Activated T-cell treated with anti-CD3 and anti-CD28 coated beads, Interleukin-2, amount 50 U/mL, for 1 hour (primary cell): ENCODE results near the gene FNDC3B.
"Not testable (repeated sequence)": the region's sequence is repeated elsewhere in the genome, so short reads cannot be mapped to it uniquely, and the experiment has no call there.

Source experiments
- DNase-seq: peaks from one replicate; pipeline ENCODE4 v3.0.0-alpha.2; 2020

The FNDC3B gene

DNA sequence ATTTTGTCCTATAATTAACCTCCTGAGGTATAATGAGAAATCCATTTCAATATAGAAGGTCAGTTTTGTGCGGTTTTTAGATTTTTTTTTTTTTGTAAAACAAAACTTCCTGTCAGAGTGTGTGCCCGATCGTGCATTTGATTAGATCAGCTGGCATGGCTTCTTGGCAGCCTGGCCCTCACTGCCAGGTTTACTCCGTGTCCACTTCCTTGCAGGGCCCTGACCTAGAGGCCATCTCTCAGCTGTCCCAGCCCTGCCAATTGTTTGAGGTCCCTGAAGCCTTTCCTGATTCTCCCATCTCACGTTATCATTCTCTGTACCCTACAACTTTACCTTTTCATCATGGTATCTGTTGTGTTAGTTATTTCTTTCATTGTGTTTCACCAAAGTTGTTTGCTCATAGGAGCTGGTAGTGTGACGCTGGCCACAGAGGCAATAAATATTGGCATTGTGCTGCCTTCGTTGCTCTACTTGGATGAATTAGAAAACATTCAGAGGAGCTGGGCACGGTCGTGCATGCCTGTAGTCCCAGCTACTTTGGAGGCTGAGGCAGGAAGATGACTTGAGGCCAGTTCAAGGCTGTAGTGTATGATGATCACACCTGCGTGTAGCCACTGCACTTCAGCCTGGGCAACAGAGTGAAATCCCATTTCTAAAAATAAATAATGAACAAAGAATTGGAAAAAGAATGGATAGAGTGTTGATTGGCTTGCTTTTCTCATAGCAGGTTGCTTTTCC is 206.9 kb downstream of the FNDC3B start:
- no peak for DNase-seq

- DNase-seq = no peak
These were observed 208.3 kb downstream of the FNDC3B start for GRCh38 chr3:172247525-172248274.

DNA sequence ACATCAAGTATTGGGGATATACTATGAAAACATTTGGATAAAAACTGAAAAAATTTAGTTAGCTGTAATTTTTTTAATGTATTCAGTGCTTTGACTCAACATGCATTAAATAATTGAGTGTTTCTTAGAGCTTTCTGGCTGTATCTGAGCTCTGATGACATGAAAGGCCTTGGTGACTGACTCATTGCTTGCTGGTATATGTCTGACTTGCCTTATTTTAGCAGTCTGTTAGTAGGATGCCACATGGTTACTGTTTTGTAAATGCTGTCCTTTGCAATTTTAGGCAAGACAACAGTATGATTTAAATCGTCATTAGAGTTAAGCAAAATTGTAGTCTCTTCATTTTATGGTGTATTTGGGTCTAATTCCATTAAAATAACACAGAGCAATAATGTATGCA is 209.7 kb downstream of the FNDC3B start:
- DNase-seq = no peak

DNA sequence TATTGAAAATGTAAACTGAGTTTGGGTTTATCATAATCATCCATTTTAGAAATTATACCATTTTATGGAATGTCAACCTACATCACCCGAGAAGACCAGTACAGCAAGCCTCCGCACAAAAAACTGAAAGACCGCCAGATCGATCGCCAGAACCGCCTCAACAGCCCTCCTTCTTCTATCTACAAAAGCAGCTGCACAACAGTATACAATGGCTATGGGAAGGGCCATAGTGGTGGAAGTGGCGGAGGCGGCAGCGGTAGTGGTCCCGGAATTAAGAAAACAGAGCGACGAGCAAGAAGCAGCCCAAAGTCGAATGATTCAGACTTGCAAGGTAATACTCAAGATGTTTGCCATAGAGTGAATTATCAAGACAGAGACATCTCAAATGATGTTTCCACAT is 211.8 kb downstream of the FNDC3B start:
- DNase-seq = no peak

DNA sequence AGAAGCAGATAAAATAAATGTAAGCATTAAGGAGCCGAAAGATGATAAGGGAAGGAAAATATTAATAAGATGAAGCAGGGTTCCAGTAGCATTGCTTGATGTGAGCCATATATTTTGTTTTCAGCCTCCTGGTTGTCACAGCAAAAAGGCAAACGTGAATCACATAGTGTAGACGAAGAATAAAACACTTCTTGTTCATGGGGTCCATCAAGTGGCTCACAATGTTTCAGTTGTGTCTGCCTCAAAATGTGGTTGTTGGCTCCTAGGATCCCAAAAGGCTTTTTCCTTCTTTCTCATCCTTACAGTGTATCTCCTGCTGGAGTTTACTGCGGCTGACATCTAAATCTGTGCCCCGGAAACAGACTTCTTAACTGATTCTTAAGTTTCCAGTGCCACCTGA is 213.8 kb downstream of the FNDC3B start:
- DNase-seq = no peak

- no peak for DNase-seq
These were observed 215.2 kb downstream of the FNDC3B start for GRCh38 chr3:172254542-172254941.

DNA sequence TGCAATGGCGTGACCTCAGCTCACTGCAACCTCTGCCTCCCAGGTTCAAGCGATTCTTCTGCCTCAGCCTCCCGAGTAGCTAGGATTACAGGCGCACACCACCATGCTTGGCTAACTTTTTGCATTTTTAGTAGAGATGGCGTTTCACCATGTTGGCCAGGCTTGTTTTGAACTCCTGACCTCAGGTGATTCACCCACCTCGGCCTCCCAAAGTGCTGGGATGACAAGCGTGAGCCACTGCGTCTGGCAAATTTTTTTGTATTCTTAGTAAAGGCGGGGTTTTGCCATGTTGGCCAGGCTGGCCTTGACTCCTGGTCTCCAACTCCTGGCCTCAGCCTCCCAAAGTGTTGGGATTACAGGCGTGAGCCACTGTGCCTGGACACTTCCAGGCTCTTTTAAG is 215.9 kb downstream of the FNDC3B start:
- DNase-seq = not testable (repeated sequence)

DNA sequence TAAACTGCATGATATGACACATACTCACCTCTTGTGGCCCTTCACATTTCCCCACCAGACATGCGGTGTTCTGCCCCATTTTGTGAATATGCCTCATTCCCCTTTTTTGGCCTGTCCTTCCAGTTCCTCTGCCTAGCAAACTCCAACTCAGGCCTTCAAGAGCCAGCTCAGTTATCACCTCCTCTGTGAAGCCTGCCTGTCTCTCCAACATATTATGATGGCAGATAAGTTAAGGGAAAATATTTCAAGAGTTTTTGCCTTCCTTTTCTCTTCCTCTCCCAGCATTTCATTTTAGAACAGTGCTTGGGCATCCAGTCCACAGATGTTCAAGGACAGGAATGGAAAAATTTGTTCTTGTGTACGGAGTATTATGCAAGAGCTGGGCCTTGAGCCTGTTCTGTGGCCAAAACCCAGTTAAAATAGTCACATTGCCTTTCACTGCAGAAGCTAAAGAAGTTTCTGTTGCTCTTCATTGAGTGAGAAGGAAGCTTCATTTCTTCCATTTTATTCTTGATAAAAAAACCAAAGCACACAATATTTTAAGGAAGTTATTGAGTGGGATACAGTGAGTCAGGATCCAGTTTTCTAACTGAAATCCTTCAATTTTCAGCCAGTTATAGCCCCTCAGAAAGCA is 216.8 kb downstream of the FNDC3B start:
- DNase-seq = no peak

DNA sequence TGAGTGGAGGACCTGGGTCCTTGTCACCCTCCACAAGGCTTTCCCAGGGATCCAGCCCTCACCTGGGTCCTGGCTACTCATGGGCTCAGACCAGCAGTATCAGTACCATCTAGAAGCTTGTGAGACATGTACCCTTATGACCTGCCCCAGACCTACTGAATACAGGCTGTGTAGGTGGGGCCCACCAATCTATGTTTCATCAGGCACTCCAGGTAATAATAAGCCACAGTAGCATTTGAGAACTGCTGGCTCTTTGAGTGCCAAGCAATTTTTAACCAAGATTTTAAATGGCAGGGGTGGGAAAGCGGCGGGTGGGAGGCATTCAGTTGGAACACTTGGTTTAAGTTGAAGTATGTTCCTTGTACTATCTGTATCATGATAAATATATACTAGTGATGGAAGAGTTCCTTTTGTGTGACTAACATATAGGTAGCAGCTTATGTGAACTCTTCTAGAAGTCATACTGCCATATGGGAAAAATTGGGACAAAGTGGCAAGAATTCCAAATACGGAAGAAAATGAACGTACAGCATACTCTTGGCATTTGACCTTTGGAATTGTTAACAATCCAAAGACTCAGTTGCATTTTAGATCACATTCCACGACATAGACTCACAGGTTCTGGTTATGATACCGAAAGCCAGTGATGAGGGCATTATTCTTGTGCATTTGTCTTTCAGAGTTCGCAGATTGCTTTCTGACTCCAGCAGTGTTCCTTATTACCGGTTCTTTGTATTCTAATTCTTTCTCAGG is 218.4 kb downstream of the FNDC3B start:
- DNase-seq = no peak

DNA sequence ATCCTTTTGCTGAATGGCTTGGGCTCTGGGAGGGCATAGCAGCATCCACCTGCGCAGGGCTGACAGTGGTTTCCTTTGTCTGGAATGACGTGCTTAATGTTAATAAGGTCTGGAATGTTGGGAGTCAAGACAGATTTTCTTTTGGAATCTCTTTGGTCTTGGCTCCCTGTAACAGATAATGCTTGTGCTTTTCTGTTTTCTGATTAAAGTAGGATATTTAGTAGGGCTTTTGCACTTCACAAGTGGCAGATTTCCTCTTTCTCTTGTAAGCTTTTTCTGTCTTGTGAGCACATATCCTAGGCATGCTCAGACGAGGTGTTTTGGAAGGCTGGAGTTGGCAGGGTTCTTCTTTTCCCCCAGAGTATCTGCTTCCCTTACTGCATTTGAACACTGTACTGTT is 219.2 kb downstream of the FNDC3B start:
- DNase-seq = no peak

DNA sequence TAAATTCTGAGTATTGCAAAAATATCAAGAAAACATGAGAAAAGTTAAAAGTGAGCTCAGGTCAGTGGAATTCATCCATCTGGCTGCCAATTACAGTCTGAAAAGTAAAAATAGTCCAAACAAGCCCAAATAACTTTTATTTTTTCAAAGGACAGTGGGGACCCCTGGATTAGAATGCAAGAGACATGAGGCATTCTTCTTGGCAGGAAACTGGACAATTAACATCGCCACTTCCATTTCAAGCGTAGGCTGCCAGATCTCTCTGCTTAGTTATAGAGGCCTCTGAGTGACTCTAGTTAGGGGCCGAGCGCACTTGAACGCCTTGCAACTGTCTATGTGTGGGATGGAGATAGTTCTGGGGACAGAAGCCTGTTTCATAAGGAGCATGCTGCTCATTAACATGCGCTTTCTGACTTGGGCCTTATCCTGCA is 219.7 kb downstream of the FNDC3B start:
- DNase-seq = no peak

- DNase-seq = no peak
These were observed 220.4 kb downstream of the FNDC3B start for GRCh38 chr3:172259726-172260248.

- DNase-seq = no peak
These were observed 221.0 kb downstream of the FNDC3B start for GRCh38 chr3:172260381-172260780.

DNA sequence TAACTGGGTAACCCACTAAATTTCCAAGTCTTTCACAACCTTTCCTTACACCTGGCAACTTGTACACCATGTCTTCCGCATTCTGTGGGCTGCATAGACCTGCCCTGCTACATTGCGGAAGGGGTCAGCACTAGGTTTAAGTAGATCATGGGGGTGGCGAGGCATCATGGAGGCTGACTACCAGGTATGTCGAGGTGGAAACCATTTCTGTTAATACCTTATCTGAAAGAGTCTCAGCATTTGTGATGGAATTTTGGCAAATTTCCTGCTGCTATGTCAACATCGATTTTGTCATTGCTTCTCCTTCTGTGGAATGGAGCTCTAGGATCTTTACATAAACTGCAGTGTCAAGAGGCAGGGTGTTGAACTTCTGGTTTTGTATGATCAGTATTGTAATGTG is 221.7 kb downstream of the FNDC3B start:
- DNase-seq = no peak

- no peak for DNase-seq
These were observed 223.7 kb downstream of the FNDC3B start for GRCh38 chr3:172262991-172263608.

DNA sequence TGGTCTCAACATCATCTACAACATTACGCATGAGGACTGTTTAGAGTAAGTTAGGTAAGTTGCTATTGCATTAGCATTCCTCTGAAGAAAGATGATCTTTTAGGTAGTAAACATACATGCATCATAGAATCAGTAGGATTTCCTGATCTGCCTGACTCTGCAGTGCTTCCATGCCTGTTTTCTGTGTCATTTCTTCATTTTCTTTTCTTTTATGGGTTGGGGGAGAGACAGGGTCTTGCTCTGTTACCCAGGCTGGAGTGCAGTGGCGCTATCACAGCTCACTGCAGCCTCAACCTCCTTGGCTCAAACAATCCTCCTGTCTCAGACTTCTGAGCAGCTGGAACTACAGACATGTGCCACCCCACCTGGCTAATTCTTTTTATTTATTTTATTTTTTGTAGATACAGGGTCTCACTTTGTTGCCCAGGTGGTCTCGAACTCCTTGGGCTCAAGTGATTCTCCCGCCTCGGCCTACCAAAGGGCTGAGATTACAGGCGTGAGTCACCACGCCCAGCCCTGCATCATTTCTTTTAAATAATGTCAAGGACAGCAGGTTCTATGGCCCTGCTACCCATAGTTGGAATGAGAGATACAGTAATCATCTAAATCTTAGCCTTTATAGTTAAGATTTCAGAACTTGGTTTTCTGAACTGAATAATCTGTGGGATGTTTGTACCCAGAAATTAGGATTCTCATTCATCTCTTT is 224.6 kb downstream of the FNDC3B start:
- no peak for DNase-seq

DNA sequence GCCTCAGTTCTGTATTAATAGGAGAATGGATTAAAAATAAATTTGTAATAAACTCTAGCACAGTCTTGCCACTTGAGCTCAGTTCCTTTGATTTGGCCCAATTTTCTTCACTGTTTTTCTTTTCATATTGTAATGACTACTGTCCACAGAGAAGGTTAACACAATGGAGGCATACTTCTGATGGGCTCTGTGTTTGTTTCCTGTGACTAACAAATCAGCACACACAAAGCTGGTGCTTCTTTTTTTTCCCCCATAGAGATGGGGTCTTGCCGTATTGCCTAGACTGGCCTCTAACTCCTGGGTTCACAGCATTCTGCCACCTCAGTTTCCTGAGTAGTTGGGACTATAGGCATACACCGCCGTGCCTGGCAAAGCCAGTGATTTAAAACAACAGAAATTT is 226.7 kb downstream of the FNDC3B start:
- DNase-seq = no peak

DNA sequence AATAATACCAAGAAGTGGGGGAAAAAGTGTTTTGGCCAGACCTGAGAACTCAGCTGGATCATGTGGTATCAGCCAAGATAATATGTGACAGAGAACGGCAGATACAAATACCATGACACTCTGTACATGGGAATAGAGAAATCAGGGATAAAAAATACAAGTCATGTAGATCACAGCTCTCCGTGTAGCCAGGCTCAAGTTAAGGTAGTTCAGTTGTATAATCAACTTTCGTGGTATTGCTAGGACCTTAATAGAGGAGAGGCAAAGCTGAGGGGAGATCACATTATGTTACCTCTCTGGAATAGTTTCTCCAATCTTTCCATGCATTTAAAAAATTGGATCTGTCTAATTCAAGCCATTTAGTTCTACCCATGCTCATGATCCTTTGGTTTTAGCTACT is 229.0 kb downstream of the FNDC3B start:
- DNase-seq = no peak

GRCh38 chr3:172268868-172269267 is 229.5 kb downstream of the FNDC3B start:
- no peak for DNase-seq

DNA sequence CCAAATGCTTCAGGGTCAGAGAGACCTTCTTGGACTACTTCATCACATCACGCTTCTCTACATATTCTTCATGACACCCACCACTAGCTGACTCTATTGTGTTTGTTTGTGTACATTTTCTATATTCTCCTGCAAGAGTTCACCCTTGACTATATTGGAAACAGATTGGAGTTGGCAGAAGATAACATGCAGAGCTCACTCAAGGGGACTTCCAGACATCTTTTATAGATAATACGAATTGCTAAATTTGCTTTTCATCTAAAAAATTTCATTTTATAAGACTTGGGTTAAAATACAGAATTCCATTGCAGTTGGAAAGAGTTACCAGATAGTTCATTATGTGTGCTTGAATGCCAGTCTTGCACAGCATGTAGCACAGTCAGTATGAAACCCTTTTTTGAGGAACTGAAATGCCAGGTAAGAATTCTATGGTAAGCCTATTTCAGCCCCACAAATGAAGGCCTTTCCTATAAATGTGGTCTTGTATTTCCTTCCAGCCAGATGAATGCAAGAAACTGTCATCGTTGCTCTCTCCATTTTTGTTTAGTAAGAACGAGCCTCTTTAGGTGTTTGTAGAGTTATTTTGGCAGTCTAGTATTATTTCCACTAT is 231.3 kb downstream of the FNDC3B start:
- no peak for DNase-seq

- no peak for DNase-seq
These were observed 232.1 kb downstream of the FNDC3B start for GRCh38 chr3:172271386-172271976.
